GM15510 (cell line): ENCODE measurements around the gene NSRP1.

ENCODE experiments used
- POLR2A ChIP-seq: IDR thresholded peaks from 3 replicates; pipeline ENCODE4 v1.6.1; 2011; ENCODE audit warnings: borderline replicate concordance; ENCODE audit not compliant: insufficient read length; ENCODE audit errors: extremely low read depth

The NSRP1 gene

GRCh38 chr17:30196504-30196903 is 79.9 kb downstream of the NSRP1 start:
- TF ChIP-seq POLR2A = no peak

- TF ChIP-seq POLR2A = no peak
Measured at GRCh38 chr17:30197416-30197815, 80.8 kb downstream of the NSRP1 start.

DNA sequence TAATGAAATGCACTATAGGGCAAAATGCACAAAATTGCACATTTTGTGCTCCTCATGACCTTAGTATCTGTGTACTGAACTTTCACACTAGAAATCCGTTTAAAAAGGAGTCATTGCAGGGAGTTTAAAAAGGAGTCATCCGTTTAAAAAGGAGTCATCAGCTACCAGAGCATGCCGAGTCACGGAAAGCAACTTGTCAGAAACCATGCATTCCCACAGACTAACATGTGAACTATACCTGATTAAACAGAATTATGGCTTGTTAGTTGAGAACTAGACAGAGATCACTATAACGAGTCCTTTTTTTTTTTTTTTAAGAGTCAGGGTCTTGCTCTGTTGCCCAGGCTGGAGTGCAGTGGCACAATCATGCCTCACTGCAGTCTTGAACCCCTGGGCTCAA is 83.0 kb downstream of the NSRP1 start:
- no peak for TF ChIP-seq POLR2A

- no peak for TF ChIP-seq POLR2A
Measured at GRCh38 chr17:30200106-30200505, 83.5 kb downstream of the NSRP1 start.

GRCh38 chr17:30203471-30203981 is 86.9 kb downstream of the NSRP1 start:
- TF ChIP-seq POLR2A = no peak

DNA sequence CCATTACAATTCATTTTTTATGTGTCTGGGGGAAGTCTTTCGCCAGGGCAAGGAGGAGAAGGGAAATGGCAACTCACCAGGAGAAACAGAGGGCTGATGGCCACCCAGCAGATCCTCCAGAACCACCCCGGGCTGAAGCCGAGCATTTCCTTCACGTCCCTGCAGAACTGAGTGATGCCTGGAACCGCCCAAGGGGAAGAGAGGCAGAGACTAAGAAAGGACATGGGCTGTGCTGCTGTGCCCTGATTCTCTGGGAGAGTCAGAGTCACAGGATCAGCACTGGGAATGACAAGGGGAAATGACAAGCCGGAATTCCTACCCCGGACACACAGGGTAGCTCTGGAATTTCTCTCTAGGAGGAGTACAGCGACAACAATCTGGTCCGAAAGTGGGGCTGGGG is 91.0 kb downstream of the NSRP1 start:
- no peak for TF ChIP-seq POLR2A

GRCh38 chr17:30208214-30208613 is 91.6 kb downstream of the NSRP1 start:
- TF ChIP-seq POLR2A = no peak

DNA sequence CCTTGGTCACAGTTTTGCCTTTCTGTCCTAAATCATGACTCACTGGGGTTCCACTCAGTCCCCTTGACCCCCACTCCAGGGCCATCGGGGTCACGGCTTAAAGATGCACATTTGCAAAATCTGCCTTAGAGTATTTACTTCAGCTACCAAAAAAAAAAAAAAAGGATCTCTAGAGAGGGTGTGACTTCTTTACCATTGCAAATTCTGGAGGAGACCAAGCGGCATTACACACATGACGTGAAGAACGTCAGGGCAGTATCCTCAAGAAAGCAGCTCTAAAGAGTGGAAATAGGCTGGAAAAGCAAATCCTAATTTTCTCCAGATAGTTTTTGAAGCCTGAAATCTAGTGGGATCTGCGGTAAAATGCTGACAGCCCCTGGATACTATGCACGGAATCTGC is 93.3 kb downstream of the NSRP1 start:
- no peak for TF ChIP-seq POLR2A

GRCh38 chr17:30210366-30210765 is 93.8 kb downstream of the NSRP1 start:
- no peak for TF ChIP-seq POLR2A

DNA sequence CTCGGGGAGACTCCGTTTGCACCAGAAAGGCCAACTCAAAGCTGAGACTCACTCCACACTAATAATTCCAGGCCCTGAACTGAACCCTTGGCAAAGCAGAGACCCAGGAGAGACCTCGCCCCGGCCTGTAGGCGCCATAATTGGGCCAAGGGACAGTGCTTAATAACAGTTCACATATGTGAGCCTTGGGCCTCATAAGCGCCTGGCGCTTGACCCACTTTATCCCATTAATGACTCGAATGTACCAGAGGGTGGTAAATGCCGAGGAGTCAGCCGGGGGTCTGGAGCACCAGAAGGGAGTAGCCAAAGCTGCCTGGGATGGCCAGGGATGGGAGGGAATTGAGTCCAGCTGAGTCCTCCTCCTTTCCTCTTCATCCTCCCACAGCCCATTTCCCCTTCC is 94.3 kb downstream of the NSRP1 start:
- no peak for TF ChIP-seq POLR2A

- TF ChIP-seq POLR2A = no peak
Measured at GRCh38 chr17:30211371-30211770, 94.8 kb downstream of the NSRP1 start.

DNA sequence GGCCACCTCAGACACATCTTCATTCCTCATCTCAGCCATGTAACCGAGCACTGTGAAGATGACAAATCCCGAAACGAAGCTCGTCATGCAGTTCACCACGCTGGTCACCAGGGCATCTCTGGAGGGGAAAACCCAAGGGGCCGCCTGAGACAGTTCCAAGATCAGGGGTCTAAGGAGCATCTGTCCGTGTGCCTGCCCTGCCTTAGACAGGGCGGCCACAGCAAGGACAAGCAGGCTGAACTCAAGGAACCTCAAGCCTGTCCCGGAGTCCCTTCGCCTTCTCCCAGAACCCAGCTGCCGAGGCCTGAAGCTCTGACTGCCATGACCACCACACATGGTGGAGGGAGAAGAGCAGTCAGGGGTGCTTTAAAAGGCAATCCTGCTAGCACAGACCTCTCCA is 96.1 kb downstream of the NSRP1 start:
- TF ChIP-seq POLR2A = no peak

- TF ChIP-seq POLR2A = no peak
Measured at GRCh38 chr17:30217054-30217453, 100.4 kb downstream of the NSRP1 start.

- TF ChIP-seq POLR2A = no peak
Measured at GRCh38 chr17:30217746-30218245, 101.2 kb downstream of the NSRP1 start.

DNA sequence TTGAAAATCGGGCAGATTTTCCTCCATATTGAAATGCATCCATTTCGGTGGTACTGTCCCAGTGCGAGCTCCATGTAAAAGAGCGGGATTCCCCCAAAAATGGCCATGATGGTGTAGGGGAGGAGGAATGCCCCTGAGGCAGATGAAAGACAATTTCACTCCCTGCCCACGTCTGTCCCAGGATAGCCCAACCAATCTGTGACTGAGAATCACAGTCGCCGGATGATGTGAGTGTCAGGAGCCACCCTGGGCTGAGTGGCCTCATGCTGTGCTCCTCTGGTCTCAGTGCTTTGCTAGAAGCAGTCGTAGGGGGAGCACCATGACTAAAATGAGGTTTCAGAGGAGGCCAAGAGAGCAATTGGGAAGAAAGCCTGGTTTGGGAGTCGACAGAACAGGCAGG is 102.2 kb downstream of the NSRP1 start:
- TF ChIP-seq POLR2A = no peak

DNA sequence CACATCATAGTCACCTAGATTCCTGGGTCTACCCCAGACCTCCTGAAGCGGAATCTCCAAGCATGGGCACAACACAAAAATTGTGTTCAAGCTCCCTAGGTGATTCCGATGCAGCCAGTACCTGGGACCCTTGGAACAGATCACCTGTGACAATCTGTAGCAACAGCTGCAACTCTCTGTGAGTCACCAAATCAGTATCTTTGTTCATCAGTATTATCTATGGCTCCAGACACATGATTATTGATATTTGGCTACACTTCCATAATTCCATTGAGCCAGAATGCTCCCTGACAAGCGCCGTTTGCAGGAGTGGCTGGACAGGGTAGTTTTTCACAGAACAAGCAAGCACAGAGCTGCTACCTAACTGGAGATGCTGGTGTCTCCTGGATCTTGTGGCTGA is 102.7 kb downstream of the NSRP1 start:
- no peak for TF ChIP-seq POLR2A

DNA sequence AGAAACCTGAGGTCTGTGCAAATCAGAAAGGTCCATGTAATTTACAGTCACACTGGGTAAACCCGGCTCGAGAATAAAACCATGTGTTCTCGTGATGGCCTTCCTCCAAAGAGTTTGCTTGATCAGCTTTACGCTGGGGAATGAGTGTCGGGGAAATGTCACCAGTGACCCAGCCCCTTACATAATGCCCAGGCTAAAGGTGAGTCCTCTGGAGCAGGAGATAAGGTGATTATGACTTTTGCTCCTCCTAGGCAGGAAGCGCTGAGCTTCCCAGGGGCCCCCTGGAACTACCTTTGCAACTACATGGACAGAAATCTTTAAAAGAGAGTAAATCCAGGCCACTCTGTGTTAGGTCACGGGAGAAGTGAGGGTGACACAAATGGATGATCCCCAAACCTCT is 103.2 kb downstream of the NSRP1 start:
- no peak for TF ChIP-seq POLR2A
